ENCODE measurements around the gene PSD. TPM values are rescaled to one million over a fixed set of nuclear protein-coding genes. Genes with fewer than 3 reads are reported as not detected.

PSD gene
- total RNA-seq: 1.1 and 2.3 TPM in 2 replicates

GRCh38 chr10:102418622-102419268 lies at the start of gene PSD:
PSD (minus strand) TSS chr10:102418785; CDS start chr10:102417038, 1,747 bp downstream.

GRCh38 chr10:102451105-102451969 lies 32.8 kb upstream of the PSD start, which contains the start of gene C10orf95:
C10orf95 (minus strand) TSS chr10:102451543; CDS start chr10:102451093, 450 bp downstream.

GRCh38 chr10:102432162-102432950 lies 13.8 kb upstream of the PSD start, which contains the start of gene CUEDC2:
CUEDC2 (minus strand) TSS chr10:102432574; CDS start chr10:102425188, 7,386 bp downstream.

DNA sequence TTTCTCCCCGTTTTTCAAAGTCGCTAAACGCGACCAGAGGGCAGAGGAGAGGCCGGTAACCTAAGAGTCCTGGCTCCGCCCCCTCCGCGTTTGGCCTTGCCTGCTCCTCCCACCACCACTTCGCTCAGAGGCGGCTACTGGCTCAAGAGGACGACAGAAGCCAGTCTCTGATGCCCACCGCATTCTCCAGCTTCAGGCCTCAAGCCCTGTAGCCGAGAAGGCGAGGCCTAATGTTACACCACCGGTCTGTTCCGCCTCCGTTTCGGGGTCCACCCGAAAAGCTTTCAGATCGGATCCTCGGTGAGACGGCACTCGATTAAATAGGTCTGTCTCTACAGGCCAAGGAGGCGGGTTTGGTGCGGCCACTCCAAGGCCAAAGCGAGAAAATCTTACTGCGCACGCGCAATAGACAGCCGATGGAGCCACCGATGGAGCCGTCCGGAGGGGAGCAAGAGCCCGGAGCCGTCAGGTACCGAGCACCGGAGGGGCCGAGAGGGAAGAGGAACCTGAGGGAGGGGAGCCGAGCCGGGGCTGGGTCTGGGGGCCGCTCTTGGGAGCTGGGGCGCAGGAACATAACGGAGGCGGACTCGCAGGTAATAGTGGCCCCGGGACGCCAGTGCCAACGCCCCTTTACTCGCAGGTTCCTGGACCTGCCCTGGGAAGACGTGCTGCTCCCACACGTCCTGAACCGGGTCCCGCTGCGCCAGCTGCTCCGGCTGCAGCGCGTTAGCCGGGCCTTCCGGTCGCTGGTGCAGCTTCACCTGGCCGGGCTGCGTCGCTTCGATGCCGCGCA lies 2.3 kb upstream of the PSD start, which contains the start of gene FBXL15:
Gene FBXL15, plus strand, starts transcription at position 123 of the 793 bp plus-strand sequence. Its CDS starts 294 bp downstream, at position 417.

GRCh38 chr10:102395400-102396316 lies 22.9 kb downstream of the PSD start, which contains the start of gene NFKB2:
NFKB2 (plus strand) TSS chr10:102395705; CDS start chr10:102395960, 255 bp downstream.

Small RNA genes lying within 50 kb of the gene (small RNA-seq; reads per million reads assigned to genes)
- gene MIR146B (ENCODE audit: low replicate concordance): 33.8 reads per million, percentile 97 among the genes with 10 or more reads in this experiment

Other genes with a start within 250 kb of the PSD start
- gene ELOVL3, start 192.5 kb downstream of the PSD start, total RNA-seq: 0.66 and 0.72 TPM in 2 replicates
- gene PITX3, start 177.3 kb downstream of the PSD start, total RNA-seq: not detected in 2 replicates
- gene GBF1, start 173.3 kb downstream of the PSD start, total RNA-seq: 46.0 and 74.6 TPM in 2 replicates
- 30.4 and 45.1 TPM in 2 replicates for gene NFKB2, start 23.1 kb downstream of the PSD start, total RNA-seq
- 5.7 and 15.8 TPM in 2 replicates for gene FBXL15, start 2.1 kb upstream of the PSD start, total RNA-seq
- gene CUEDC2, start 13.8 kb upstream of the PSD start, total RNA-seq: 26.9 and 51.2 TPM in 2 replicates
- gene C10orf95, start 32.8 kb upstream of the PSD start, total RNA-seq: not detected in 2 replicates
- 126 and 187 TPM in 2 replicates for gene ACTR1A, start 83.9 kb upstream of the PSD start, total RNA-seq
- gene SUFU, start 85.2 kb upstream of the PSD start, total RNA-seq: 3.9 and 5.0 TPM in 2 replicates
- gene TRIM8, start 225.7 kb upstream of the PSD start, total RNA-seq: 177 and 323 TPM in 2 replicates

Data from placental pericyte (primary cell).